ENCODE data around the gene BDKRB2. TPM values are rescaled to one million over a fixed set of nuclear protein-coding genes. Genes with fewer than 3 reads are reported as not detected.

Gene BDKRB2
- total RNA-seq, 1 donor from 2014 or later: 0.15 TPM

DNA sequence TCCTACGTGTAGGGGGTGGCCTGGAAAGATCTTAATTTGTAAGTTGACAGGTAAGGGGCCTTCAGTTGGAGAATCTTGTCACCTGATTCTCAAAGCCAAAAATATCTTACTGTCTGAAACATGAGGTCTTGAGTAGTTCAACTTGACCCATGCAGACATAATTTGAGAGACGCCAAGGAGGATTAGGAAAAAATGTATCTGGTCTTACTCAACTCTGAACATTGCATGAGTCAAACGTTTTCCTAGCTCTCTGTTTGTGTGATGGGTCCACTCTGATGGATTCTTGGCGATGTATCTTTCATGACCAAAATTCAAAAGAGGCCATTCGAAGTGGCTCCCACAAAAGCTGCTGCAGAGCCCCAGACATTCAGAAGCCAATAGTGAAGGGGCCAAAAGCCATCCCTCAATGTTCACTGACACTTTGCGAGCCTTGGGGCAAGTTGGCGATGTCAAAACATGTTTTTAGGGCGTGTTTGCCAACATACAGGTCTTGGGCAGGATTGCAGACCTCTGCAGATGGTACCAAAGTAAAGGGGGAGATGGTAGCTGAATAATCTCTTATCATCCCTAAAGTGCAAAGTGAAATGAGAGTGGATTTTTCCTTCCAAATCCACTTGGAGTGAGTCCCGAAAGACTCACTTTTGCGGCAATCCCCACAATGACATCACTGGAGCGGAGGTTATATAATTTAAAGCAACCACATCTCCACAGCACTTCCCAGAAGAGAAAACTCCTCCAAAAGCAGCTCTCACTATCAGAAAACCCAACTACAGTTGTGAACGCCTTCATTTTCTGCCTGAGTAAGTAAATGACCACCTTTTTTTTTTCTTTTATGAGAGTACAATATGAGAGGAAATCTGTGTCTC is 51.1 kb downstream of the BDKRB2 start, which contains the start of gene BDKRB1:
Gene BDKRB1 (plus strand): TSS at position 710 of the 866 bp plus-strand sequence. CDS start 7,473 bp downstream, outside the sequence.
- peaks cover 16% of the 10 kb centered on the region for H3K27me3 Mint-ChIP-seq (ENCODE audit: unreplicated experiment)

DNA sequence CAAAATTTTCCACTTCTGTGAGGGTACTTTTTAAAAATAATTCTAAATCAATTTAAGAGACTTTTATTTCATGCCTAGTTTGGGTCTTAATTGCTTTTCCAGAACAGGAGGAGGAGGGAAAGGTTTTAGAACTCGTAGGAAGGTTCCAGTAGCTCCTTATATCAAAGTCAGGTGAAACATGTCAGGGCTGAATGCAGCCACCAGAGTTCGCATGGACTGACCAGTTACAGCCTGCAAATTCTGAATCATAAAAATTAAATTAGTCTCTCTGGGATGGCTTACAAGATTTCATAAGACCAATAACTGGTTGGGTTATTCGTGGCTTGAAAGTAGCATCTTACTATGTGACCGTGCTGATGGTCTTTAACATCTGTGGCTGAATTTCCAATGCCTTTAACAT is 51.8 kb downstream of the BDKRB2 start:
- no peak overlapping the region for H3K4me3 Mint-ChIP-seq (ENCODE audit: unreplicated experiment)
- no peaks in the 10 kb centered on the region for H3K4me1 Mint-ChIP-seq (ENCODE audit: unreplicated experiment)
- TF ChIP-seq, protein P1, sequence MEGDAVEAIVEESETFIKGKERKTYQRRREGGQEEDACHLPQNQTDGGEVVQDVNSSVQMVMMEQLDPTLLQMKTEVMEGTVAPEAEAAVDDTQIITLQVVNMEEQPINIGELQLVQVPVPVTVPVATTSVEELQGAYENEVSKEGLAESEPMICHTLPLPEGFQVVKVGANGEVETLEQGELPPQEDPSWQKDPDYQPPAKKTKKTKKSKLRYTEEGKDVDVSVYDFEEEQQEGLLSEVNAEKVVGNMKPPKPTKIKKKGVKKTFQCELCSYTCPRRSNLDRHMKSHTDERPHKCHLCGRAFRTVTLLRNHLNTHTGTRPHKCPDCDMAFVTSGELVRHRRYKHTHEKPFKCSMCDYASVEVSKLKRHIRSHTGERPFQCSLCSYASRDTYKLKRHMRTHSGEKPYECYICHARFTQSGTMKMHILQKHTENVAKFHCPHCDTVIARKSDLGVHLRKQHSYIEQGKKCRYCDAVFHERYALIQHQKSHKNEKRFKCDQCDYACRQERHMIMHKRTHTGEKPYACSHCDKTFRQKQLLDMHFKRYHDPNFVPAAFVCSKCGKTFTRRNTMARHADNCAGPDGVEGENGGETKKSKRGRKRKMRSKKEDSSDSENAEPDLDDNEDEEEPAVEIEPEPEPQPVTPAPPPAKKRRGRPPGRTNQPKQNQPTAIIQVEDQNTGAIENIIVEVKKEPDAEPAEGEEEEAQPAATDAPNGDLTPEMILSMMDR (IDR thresholded peaks at IDR 0.05; ENCODE audit: unreplicated experiment): no peak
- H3K36me3 Mint-ChIP-seq (ENCODE audit: low read depth, unreplicated experiment): no peaks in the 10 kb centered on the region
- H3K9me3 Mint-ChIP-seq (ENCODE audit: unreplicated experiment): no peaks in the 10 kb centered on the region
- H3K27ac Mint-ChIP-seq (ENCODE audit: unreplicated experiment): no peak overlapping the region
- no peak for DNase-seq (ENCODE audit: low spot score)
- peaks cover 16% of the 10 kb centered on the region for H3K27me3 Mint-ChIP-seq (ENCODE audit: unreplicated experiment)

More for the DNA sequence above, 51.1 kb downstream of the BDKRB2 start, which contains the start of gene BDKRB1:
- H3K9me3 Mint-ChIP-seq (ENCODE audit: unreplicated experiment): no peaks in the 10 kb centered on the region
- no peaks in the 10 kb centered on the region for H3K4me1 Mint-ChIP-seq (ENCODE audit: unreplicated experiment)
- H3K27ac Mint-ChIP-seq (ENCODE audit: unreplicated experiment): no peak within 1 kb of the TSS
- TF ChIP-seq, protein P1 (IDR thresholded peaks at IDR 0.05; ENCODE audit: unreplicated experiment): no peak
- no peaks in the 10 kb centered on the region for H3K36me3 Mint-ChIP-seq (ENCODE audit: low read depth, unreplicated experiment)
- no peak for DNase-seq (ENCODE audit: low spot score)
- no peak within 1 kb of the TSS for H3K4me3 Mint-ChIP-seq (ENCODE audit: unreplicated experiment)

DNA sequence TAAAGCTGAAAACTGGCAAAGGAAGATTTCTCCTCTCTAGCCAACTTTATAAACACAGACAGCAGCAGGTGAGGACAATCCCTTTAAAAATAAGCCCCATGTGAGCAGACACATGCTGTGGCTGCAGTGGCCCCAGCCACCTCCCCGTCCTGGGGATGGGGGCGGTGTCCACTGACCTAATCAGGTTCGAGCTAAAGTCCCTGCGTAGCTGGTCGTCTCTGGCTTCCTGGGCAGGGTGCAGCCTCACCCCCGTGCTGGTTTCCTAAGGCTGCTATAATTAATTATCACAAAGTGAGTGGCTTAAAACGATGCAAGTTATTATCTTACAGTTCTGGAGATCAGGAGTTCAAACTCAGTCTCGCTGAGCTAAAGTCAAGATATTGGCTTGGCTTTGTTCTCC is 52.4 kb downstream of the BDKRB2 start:
- TF ChIP-seq, protein P1 (IDR thresholded peaks at IDR 0.05; ENCODE audit: unreplicated experiment): no peak
- Mint-ChIP-seq H3K36me3 (ENCODE audit: low read depth, unreplicated experiment) (no peaks in the 10 kb centered on the region), H3K4me1 (ENCODE audit: unreplicated experiment) (no peaks in the 10 kb centered on the region), H3K27ac (ENCODE audit: unreplicated experiment) (no peak overlapping the region), H3K9me3 (ENCODE audit: unreplicated experiment) (no peaks in the 10 kb centered on the region), H3K4me3 (ENCODE audit: unreplicated experiment) (no peak overlapping the region), H3K27me3 (ENCODE audit: unreplicated experiment) (peaks cover 12% of the 10 kb centered on the region)
- DNase-seq (ENCODE audit: low spot score): no peak

DNA sequence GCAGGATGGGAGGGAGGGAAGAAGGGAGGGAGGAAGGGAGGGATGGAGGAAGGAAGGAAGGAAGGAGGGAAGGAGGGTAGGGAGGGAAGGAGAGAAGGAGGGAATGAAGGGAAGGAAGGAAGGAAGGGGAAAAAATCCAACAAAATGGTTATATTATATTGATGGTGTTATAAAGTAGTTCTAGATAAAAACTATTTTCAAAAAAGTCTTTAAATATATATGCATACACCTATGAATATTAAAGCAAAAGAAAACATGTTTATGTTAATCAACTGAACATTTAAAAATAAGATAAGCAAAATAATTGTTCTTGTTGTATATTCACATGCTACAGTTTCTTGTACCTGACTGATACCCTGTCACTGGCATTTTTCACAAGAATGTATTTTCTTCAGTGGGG is 53.3 kb downstream of the BDKRB2 start:
- Mint-ChIP-seq H3K27me3 (ENCODE audit: unreplicated experiment) (peaks cover 10% of the 10 kb centered on the region), H3K9me3 (ENCODE audit: unreplicated experiment) (no peaks in the 10 kb centered on the region), H3K4me1 (ENCODE audit: unreplicated experiment) (no peaks in the 10 kb centered on the region), H3K36me3 (ENCODE audit: low read depth, unreplicated experiment) (no peaks in the 10 kb centered on the region), H3K27ac (ENCODE audit: unreplicated experiment) (no peak overlapping the region), H3K4me3 (ENCODE audit: unreplicated experiment) (no peak overlapping the region)
- TF ChIP-seq, protein P1 (IDR thresholded peaks at IDR 0.05; ENCODE audit: unreplicated experiment): no peak
- DNase-seq (ENCODE audit: low spot score): no peak

DNA sequence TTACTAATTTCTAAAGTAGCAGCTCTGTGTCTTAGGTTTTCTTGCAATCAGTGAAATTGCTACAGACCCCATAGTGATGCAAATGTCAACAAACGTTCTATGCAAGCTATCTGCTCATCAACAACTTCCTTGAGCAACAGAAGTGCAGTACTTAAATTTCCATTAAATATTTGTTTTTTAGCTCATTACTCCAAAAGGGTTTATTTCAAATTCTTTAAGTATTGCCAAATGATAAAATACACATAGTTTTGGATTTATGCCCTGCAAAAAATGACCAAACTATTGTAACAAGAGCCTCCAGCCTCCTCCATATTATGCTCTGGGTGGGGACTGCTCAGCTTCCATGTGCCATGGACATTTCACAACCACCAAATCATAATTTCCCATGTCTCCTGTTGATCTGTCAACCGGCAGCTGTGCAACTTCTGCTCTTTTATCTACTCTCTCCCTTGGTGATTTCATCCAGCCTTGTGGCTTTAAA is 55.7 kb downstream of the BDKRB2 start:
- no peaks in the 10 kb centered on the region for H3K36me3 Mint-ChIP-seq (ENCODE audit: low read depth, unreplicated experiment)
- no peak for DNase-seq (ENCODE audit: low spot score)
- TF ChIP-seq, protein P1 (IDR thresholded peaks at IDR 0.05; ENCODE audit: unreplicated experiment): no peak
- peaks cover 2% of the 10 kb centered on the region for H3K27me3 Mint-ChIP-seq (ENCODE audit: unreplicated experiment)
- H3K4me1 Mint-ChIP-seq (ENCODE audit: unreplicated experiment): no peaks in the 10 kb centered on the region
- no peak overlapping the region for H3K4me3 Mint-ChIP-seq (ENCODE audit: unreplicated experiment)
- H3K9me3 Mint-ChIP-seq (ENCODE audit: unreplicated experiment): no peaks in the 10 kb centered on the region
- H3K27ac Mint-ChIP-seq (ENCODE audit: unreplicated experiment): no peak overlapping the region
